HepG2 (cell line): ENCODE measurements around the gene DUSP9. TPM values are rescaled to one million over a fixed set of nuclear protein-coding genes. Genes with fewer than 3 reads are reported as not detected.

Source experiments
- AHDC1 ChIP-seq: sonication (generic); formaldehyde crosslinking; IDR thresholded peaks from 2 replicates; pipeline ENCODE4 v1.5.1; 2020; ENCODE audit warnings: mild to moderate bottlenecking, missing genetic modification reagents, borderline replicate concordance
- DDIT3 ChIP-seq: sonication (generic); formaldehyde crosslinking; IDR thresholded peaks from 2 replicates; pipeline ENCODE4 v1.4.0; 2020; ENCODE audit warnings: mild to moderate bottlenecking, missing genetic modification reagents
- GTF3A ChIP-seq: sonication (generic); formaldehyde crosslinking; conservative IDR thresholded peaks from 2 replicates; pipeline ENCODE4 v1.4.0; 2020; ENCODE audit warnings: mild to moderate bottlenecking, missing genetic modification reagents
- HINFP ChIP-seq: sonication (generic); formaldehyde crosslinking; IDR thresholded peaks from 2 replicates; pipeline ENCODE4 v1.4.0; 2020; ENCODE audit warnings: low read depth, mild to moderate bottlenecking, missing genetic modification reagents
- MBNL3 ChIP-seq: fragments of 250-450 bp; sonication (Bioruptor Pico); conservative IDR thresholded peaks from 2 replicates; pipeline ENCODE4 v1.8.0; 2022; ENCODE audit warnings: mild to moderate bottlenecking, inconsistent platforms
- NR2F1 ChIP-seq, 2 experiments: fragments of 450-650 bp in 1 of 2; formaldehyde crosslinking in 1 of 2; IDR thresholded peaks; 2 replicates each; pipeline versions ENCODE4 v1.5.0 to v1.6.1; 2016 to 2020; ENCODE audit warnings: mild to moderate bottlenecking in 1 of 2, missing compliant biosample characterization in 1 of 2, missing genetic modification reagents in 1 of 2, moderate library complexity in 1 of 2
- ZBTB2 ChIP-seq: sonication (generic); formaldehyde crosslinking; IDR thresholded peaks from 2 replicates; pipeline ENCODE4 v1.8.0; 2022; ENCODE audit warnings: low read depth, missing genetic modification reagents
- ZBTB46 ChIP-seq: sonication (generic); formaldehyde crosslinking; IDR thresholded peaks from 2 replicates; pipeline ENCODE4 v1.4.0; 2020; ENCODE audit warnings: mild to moderate bottlenecking, missing genetic modification reagents, borderline replicate concordance
- ZNF10 ChIP-seq: sonication (generic); formaldehyde crosslinking; IDR thresholded peaks from 2 replicates; pipeline ENCODE4 v1.4.0; 2020; ENCODE audit warnings: mild to moderate bottlenecking, low read depth, missing genetic modification reagents, borderline replicate concordance
- ZNF276 ChIP-seq: sonication (generic); formaldehyde crosslinking; IDR thresholded peaks from 2 replicates; pipeline ENCODE4 v1.4.0; 2020; ENCODE audit warnings: mild to moderate bottlenecking, low read depth, missing genetic modification reagents
- ZNF562 ChIP-seq: sonication (generic); formaldehyde crosslinking; IDR thresholded peaks from 2 replicates; pipeline ENCODE4 v1.8.0; 2022; ENCODE audit warnings: missing genetic modification reagents, borderline replicate concordance
- ZNF768 ChIP-seq: sonication (generic); formaldehyde crosslinking; IDR thresholded peaks from 2 replicates; pipeline ENCODE4 v1.4.0; 2020; ENCODE audit warnings: missing genetic modification reagents
- ZNF776 ChIP-seq: sonication (generic); formaldehyde crosslinking; IDR thresholded peaks from 2 replicates; pipeline ENCODE4 v1.4.0; 2020; ENCODE audit warnings: mild to moderate bottlenecking, missing genetic modification reagents
- ZSCAN20 ChIP-seq: sonication (generic); formaldehyde crosslinking; IDR thresholded peaks from 2 replicates; pipeline ENCODE4 v1.4.0; 2020; ENCODE audit warnings: missing genetic modification reagents, mild to moderate bottlenecking, borderline replicate concordance
- ZSCAN29 ChIP-seq: sonication (generic); formaldehyde crosslinking; conservative IDR thresholded peaks from 2 replicates; pipeline ENCODE4 v1.4.0; 2020; ENCODE audit warnings: mild to moderate bottlenecking, missing genetic modification reagents
- polyA plus RNA-seq, 8 experiments: library from polyadenylated mRNA; depleted of rRNA in 3 of 8; stranded (reverse) in 7 of 8; unstranded in 1 of 8; fragments of >200 nt; fragmentation: Illumina TruSeq in 4 of 8; extraction: Trizol in 4 of 8; gene quantifications; 2 replicates each; pipeline versions ENCODE4 v1.2.1 to v1.2.3, GENCODE V29; 2011 to 2016; ENCODE audit warnings: low read depth in 4 of 8, missing spikeins in 1 of 8, mixed read lengths in 1 of 8; ENCODE audit not compliant: insufficient read depth in 1 of 8
- total RNA-seq, 5 experiments: library from RNA; depleted of rRNA; stranded (reverse); fragments of >200 nt; fragmentation: Illumina TruSeq; extraction: Trizol; gene quantifications; 2 replicates each; pipeline ENCODE4 v1.2.3, GENCODE V29; 2016; ENCODE audit warnings: low read depth in 1 of 5

The DUSP9 gene
- total and polyA plus RNA-seq, 2 of the 13 experiments (the other 11 are each of a cell fraction or from before 2014, with no cell fraction given), result 235 to 435 TPM

GRCh38 chrX:153623310-153624029 is 23.5 kb upstream of the DUSP9 start (continued):
- TF ChIP-seq ZBTB2 (CRISPR knock-in tag) (no peak), ZNF10 (CRISPR knock-in tag) (no peak), ZBTB46 (CRISPR knock-in tag) (0 out of 2 replicates have a peak, but pooled peaks have one; percentile 44), NR2F1 (CRISPR knock-in tag; IDR thresholded peaks at IDR 0.05) (peak; percentile 95 to 98), HINFP (CRISPR knock-in tag) (no peak), ZNF776 (CRISPR knock-in tag) (no peak), ZSCAN29 (CRISPR knock-in tag) (no peak), ZSCAN20 (CRISPR knock-in tag) (no peak), GTF3A (CRISPR knock-in tag) (no peak), ZNF276 (CRISPR knock-in tag) (no peak), DDIT3 (no peak), AHDC1 (CRISPR knock-in tag) (peak; percentile 63; the same call in 1 of the 2 replicates), MBNL3 (CRISPR knock-in tag) (no peak), ZNF562 (CRISPR knock-in tag) (no peak), ZNF768 (peak; percentile 53; the same call in 1 of the 2 replicates)
